ENCODE measurements around the gene CHPT1. TPM values are rescaled to one million over a fixed set of nuclear protein-coding genes. Genes with fewer than 3 reads are reported as not detected.
"Not testable (repeated sequence)": the region's sequence is repeated elsewhere in the genome, so short reads cannot be mapped to it uniquely, and the experiment has no call there.

Gene CHPT1
- total RNA-seq, 2 experiments from 2014 or later = 29.8 to 31.2 TPM

DNA sequence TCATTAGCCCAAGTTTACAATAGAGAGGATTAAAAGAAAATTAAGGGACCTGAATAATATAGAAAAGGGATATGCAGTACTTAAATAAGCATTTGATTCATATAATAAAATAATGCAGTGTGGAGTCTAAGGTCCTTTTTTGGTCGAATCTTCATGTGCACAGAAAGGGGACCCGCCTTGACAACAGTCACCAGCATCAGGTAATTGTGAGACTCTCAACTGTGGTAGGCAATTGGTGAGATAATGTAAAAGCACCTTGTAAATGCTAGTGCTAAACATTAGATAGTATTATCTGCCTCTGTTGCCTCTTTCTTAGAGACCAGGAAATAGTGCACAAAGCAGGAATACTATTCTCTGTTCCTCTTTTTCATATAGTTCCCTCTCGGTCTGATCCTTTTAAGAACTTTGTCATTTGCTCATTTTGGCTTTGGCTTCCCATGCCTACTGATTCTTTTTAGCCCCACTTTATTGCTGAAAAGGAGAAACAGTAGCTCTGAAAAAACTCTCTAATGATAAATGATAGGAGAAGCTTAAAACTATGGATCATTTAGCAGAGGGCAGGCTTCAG, 17.5 kb downstream of the CHPT1 start:
- CTCF ChIA-PET = no interaction called here
- POLR2A ChIA-PET = no interaction called here

DNA sequence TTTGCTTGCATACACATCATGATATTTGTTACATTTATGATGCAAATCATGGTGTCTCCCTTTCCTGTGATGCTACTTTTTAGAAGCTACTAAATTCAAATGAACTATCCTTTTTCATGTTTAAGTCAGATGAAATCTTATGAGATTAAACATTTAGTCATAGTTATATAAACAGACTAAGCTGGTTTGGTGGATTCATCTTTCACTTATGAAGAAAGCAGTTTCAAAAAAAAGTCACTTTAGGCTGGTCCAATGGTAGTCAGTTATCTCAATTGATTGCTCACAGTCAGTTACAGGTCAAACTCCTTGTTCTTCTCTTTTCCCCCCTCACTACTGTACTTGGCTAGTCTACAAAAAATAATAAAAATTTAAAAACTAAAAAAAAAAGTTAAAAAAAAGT, 22.1 kb downstream of the CHPT1 start:
- CTCF ChIA-PET = no interaction called here
- POLR2A ChIA-PET = no interaction called here

DNA sequence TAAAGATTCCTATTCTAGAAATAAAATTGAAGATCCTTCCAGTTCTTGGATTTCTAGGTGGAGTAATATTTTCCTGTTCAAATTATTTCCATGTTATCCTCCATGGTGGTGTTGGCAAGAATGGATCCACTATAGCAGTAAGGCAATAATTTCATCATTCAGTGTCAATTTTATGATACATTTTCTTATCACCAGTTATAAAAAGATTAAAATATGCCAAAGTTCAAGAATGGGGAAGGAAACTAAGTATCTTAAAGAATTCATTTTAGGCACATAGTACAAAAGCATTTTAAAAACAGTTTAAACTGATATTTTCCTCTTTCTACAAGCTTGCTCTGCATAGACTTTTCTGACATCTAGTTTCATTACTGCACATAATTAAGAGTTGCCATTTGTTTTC, 22.7 kb downstream of the CHPT1 start:
- ChIA-PET POLR2A (no interaction called here), CTCF (no interaction called here)

DNA sequence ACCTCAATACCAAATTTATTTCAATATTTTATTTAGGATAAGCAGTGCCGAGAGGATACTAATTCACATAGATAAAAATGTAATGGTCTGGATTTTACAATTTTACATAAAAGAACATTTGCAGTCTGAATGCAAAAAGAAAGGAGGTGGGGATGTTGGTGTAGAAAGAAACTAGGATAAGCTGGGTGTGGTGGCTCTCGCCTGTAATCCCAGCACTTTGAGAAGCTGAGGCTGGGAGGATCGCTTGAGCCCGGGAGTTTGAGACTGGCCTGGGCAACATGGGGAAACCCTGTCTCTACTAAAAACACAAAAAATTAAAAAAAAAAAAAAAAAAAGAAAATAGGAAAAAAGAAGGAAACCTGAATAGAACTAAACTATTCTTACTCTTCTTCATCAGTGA, 25.0 kb downstream of the CHPT1 start:
- CTCF ChIA-PET = interaction anchor here (1.0 kb wide), 1 partner anchor 17 kb away, joined by 3 read pairs; no protein-coding TSS in a partner anchor
- POLR2A ChIA-PET = no interaction called here

DNA sequence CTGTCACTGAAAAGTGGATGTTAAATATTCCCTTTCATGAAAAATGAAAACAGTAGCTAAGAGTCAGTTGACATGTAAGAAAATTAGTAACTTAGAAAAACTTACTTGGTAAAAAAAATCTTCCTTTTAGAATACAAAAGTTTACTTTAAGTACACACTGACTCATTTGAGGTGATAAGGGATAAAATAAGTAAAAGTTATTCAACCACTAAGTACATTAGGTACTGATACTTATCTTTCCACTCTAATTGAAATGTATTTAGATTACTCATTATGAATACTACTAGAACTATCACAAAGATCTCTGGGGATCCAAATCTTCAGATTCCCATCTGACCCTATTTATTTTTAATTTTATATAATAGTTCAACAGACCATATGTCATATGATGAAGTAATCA, 29.7 kb downstream of the CHPT1 start:
- POLR2A ChIA-PET = no interaction called here
- CTCF ChIA-PET = no interaction called here

DNA sequence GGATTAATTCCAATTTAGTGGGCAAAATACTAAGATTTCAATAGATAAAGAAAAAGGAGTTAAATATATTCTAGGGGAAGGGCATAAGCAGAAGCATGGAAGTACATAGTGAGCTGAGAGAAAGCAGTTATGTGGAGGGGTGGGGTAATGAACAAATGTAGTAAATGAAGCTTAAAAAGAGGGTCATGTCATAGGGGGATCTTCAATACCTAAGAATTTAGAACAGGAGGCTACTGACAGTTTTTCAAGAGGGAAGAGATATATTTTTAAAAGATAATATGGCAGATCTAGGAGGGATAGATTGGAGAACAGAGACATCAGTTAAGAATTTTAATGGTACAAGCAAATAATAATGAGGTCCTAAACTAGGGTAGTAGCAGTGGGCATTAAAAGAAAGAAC, 32.4 kb downstream of the CHPT1 start:
- CTCF ChIA-PET = no interaction called here

DNA sequence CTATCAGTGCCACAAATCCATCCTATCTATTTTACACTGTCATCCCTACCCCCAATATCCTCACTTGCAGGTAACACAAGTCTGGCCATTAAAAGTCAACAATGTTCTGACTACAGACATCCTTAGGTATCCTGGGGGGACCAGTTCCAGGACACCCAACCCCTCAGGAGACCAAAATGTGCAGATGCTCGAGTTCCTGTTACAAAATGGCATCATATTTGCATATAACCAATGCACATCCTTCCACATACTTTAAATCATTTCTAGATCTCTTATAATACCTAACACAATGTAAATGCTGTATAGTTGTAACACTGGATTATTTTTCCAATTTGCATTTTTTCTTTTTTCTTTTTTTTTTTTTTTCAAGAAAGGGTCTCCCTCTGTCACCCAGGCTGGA, 34.9 kb downstream of the CHPT1 start:
- ChIA-PET CTCF (interaction anchor here (0.6 kb wide), 1 partner anchor 596 kb away, joined by 3 read pairs; no protein-coding TSS in a partner anchor), POLR2A (no interaction called here)

More for the DNA sequence above, 32.4 kb downstream of the CHPT1 start:
- POLR2A ChIA-PET = interaction anchor here (0.6 kb wide), 1 partner anchor 30 kb away, joined by 4 read pairs; no protein-coding TSS in a partner anchor

DNA sequence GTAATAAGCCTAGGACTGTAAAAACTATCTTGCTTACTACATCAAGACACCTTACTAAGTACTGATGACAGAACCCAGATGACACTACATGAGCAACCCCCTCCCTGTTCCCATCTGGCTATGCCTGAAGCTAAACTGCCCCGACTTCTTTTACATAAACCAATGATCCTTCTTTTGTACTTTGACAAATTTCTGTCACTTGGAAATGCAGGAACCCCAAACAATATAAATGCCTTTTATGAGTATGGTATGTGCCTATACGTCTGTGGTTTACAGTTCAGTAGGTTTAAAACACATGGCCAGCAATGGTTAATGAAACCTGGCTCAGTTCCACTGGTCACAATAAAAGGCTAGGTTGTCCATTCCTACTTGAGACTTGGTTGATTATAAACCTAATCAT, 35.7 kb downstream of the CHPT1 start:
- CTCF ChIA-PET = interaction anchor here (0.6 kb wide), 1 partner anchor 595 kb away, joined by 3 read pairs; no protein-coding TSS in a partner anchor
- POLR2A ChIA-PET = no interaction called here

DNA sequence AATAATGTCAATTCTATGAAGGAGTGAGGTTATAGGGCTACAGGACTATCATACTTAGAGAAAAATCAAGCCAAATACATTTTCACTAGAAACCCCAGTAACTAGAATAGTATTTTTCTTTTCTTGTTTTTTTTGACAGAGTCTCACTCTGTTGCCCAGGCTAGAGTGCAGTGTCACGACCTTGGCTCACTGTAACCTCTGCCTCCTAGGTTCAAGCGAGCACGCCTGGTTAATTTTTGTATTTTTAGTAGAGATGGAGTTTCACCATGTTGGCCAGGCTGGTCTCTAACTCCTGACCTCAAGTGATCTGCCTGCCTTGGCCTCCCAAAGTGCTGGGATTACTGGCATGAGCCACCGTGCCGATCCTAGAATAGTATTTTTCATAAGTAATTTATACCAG, 37.0 kb downstream of the CHPT1 start:
- CTCF ChIA-PET = not testable (repeated sequence)

DNA sequence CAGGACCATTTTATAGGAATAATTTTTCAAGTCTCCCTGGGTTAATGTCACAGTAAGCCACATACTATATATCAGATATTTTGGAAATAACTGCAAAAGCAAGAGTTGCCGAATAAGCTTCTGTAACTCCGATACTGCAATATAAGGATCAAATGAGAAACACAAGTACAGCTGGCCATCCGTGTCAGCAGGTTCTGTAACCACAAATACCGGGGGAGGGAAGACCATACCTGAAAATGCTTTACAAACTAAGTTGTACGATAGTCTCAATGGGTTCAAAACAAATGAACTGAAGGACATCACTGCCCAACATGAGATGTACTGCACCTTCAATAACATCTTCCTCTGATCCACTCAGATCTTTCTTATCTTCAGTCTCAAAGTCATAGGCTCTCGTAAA, 40.0 kb downstream of the CHPT1 start:
- CTCF ChIA-PET = interaction anchor here (0.6 kb wide), 2 partner anchors 16 to 101 kb away, joined by 3 read pairs; no protein-coding TSS in a partner anchor
- POLR2A ChIA-PET = no interaction called here

More for the DNA sequence above, 37.0 kb downstream of the CHPT1 start:
- POLR2A ChIA-PET = not testable (repeated sequence)

DNA sequence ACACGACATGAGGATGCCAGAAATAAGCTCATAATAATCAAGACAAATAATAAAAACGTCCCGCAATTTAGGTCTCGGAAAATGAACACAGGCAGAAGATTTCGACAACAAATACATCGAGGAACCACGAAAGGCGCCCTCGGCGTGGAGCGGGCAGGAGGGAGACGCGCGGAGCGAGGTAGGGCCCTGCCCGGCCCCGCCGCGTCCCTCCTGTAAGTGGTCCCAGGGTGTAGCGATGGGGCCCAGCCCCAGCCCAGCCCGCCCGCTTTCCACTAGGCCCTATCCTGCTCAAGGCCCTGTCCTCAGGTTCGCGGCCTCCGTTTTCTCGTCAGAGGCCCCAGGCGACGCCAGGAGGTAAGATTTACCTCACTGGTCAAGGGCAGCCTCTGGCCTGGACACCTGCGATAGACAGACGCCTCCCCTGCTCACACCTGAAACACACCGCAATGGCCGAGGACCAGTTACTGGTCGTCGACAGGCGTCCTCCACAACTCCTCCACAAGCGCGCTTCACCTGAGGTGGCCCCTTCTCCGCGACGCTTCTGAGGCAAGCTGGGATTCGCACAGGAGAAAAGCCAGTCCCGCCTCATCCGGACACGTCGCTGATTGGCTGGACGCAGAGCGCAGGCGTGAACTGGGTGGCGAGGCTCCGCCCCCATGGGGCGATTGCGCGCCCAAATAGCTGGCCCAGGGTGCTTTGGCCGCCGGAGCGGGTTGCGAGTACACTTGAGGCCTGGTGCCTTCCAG, 41.7 kb downstream of the CHPT1 start, which contains the start of gene SYCP3:
TSS of gene SYCP3 (minus strand) at position 543 of the 746 bp plus-strand sequence. CDS start 1,527 bp downstream, outside the sequence.
- POLR2A ChIA-PET = interaction anchor here (0.6 kb wide), 1 partner anchor 184 kb away, joined by 3 read pairs; no protein-coding TSS in a partner anchor

DNA sequence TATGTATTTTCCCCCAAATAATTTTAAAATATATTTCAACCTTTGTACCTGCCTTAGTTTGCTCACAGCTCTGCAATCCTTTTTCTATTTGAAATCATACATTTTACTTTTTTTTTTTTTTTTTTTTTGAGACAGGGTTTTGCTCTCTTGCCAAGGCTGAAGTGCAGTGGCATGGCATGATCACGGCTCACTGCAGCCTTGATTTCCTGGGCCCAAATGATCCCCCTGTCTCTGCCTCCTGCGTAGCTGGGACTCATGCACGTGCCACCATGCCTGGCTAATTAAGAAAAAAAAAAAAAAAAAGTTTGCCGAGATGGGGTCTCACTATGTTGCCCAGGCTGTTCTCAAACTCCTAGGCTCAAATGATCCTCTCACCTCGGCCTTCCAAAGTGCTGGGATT, 43.1 kb downstream of the CHPT1 start:
- CTCF ChIA-PET = no interaction called here

More for the DNA sequence above, 41.7 kb downstream of the CHPT1 start, which contains the start of gene SYCP3:
- CTCF ChIA-PET = interaction anchor here (0.6 kb wide), 1 partner anchor 87 kb away, joined by 4 read pairs; no protein-coding TSS in a partner anchor

DNA sequence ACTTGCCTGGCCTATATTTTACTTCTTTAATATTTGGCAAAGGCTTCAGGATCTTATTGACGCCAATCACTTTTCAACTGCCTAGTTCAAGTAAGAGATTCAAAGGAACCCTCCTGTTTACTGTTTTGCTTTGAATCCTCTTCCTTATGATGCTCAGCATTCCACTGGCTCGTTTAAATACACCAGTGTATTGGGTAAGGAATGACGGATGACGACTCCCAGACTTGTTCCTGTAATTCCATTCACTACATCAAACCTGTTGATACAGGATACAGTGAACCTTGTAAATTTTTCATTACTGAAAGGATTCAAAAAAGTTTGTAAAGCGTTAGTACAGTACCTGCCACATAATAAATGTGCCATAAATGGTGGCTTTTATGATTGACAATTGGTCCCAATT, 43.5 kb downstream of the CHPT1 start:
- CTCF ChIA-PET = no interaction called here
- POLR2A ChIA-PET = no interaction called here

More for the DNA sequence above, 43.1 kb downstream of the CHPT1 start:
- POLR2A ChIA-PET = no interaction called here

DNA sequence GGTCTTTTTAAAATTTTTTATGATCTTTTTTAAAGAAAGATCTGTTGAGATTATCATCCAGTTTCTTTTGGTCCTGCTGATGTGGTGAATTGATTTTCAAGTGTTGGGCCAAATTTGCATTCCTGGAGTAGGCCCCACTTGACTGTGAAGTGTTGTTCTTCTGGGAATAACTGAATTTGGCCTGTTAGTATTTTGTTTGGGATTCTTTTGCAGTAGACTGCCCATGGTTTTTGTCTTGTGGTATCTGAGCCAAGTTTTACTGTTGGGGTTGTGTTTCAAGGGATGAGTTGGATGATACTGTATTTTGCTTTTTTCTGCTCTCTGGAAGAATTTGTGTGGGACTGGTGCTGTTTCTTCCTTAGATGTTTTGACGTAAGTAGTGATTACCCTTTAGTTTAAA, 45.8 kb downstream of the CHPT1 start:
- POLR2A ChIA-PET = no interaction called here

DNA sequence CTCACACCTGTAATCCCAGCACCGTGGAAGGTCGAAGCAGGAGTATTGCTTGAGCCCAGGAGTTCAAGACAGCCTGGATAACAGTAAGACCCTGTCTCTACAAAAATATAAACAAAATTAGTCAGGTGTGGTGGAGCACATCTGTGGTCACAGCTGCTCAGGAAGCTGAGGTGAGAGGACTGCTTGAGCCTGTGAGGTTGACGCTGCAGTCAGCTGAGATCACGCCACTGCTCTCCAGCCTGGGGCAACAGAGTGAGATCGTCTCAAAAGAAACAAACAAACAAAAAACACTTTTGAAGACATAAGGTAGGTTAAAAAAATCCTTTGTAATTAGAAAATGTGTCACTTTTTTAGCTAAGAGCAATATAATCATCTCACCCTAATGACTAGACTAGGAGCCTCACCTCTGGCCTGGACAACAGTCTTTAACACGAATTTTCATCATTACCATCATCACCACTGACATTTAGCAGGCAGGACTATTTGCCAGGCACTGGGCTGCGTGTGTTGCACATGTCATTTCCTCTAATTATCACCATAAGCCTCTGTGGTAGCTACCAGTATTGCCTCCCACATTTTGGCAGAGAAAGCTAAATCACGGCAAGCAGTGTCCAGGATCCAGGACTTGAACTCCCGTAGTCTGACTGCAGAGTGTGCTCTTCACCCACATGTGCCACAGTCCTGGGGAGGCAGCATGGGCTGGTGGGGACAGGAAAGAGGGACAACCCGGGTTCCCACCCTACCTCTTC, 46.5 kb downstream of the CHPT1 start:
- CTCF ChIA-PET = no interaction called here
- POLR2A ChIA-PET = interaction anchor here (0.5 kb wide), 1 partner anchor 173 kb away, joined by 4 read pairs; no protein-coding TSS in a partner anchor

More for the DNA sequence above, 45.8 kb downstream of the CHPT1 start:
- CTCF ChIA-PET = no interaction called here

DNA sequence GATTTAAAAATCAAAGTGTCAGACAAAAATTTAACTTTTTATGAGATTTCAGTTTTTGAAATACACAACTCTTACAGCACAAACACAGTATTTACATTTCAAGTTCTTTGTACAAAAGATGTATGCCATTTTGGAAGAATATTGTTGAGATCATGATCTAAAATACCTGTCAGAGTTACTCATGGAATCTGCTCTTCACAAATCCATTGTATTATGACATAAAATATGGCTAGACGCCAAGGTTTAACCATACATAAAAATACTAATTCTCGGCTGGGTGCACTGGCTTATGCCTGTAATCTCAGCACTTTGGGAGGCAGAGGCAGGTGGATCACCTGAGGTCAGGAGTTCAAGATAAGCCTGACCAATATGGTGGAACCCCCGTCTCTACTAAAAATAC, 48.0 kb downstream of the CHPT1 start:
- CTCF ChIA-PET = no interaction called here
- POLR2A ChIA-PET = no interaction called here

DNA sequence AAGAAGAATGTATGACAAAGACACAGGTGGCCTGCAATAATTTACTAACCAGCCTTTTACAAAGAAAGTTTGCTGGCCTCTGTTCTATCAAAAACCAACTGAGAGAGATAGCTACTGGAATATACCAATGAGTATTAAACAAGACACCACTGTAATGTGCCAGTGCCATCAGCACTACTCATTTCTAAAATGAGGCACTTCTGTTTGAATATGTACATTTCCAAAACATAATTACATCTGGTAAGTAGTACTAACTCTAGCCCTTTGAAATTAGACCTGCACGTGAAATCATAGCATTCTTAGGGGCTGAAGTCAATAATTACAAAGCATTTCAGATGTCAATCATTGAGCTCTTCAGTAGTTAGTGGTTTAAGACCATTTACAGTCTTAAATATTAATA, 48.8 kb downstream of the CHPT1 start:
- ChIA-PET POLR2A (no interaction called here), CTCF (interaction anchor here (0.7 kb wide), 1 partner anchor 336 kb away, joined by 3 read pairs; no protein-coding TSS in a partner anchor)

DNA sequence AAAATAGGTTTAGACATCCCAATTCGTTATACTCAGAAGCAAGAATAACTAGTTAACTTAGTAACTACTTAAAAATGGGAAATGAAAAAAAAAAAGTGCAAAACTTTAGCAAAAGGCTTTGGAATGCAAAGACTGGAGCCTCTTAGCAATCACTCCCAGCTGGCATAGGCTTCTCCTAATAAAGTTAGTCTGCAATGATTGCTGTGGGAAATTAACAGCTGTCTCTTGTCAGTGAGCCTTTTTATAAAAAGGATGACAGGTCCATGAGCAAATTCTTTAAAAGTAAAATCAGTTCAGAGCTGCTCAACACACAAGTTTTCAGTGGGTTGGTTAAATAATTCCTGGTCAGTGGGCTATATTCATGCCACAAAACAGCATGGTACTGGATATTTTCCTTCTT, 49.2 kb downstream of the CHPT1 start:
- POLR2A ChIA-PET = no interaction called here
- CTCF ChIA-PET = interaction anchor here (0.7 kb wide), 1 partner anchor 336 kb away, joined by 3 read pairs; no protein-coding TSS in a partner anchor

DNA sequence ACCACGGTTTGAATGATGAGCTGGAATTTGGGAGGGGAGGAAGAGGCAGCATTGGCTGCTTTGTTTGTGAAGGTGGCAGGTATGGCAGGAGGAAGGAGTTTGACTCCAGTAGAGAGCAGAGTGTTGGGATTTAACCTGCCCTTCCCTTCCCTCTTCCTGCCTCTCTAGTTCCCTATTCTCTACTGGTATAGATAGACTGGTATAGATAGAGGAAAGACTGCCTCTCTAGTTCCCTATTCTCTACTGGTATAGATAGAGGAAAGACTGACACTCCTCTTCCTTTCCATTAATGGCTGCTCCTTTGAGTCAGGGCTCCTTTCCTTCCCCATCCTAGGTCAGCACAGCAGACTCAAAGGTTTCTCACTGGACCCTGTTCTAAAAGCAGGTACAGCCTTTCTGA, 50.3 kb downstream of the CHPT1 start:
- POLR2A ChIA-PET = no interaction called here
- CTCF ChIA-PET = no interaction called here

DNA sequence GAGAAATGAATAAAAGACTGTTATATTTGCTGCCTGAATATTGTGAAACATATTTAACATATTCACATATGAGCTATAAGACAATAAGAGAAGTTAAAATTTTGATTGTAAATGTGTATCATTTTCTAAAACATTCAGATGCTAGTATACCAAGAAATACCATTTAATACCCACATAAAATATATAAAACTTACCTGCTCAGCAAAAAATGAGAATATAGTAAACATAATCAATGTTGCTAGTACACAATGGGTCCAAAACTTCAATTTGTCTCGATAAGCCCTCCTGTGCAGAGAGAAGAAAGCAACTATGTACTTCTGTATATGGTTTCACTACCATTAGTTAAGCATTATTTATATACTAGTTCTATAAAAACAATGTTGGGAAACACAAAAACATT, 51.5 kb downstream of the CHPT1 start:
- ChIA-PET POLR2A (interaction anchor here (0.6 kb wide), 1 partner anchor 114 kb away, joined by 8 read pairs; no protein-coding TSS in a partner anchor), CTCF (no interaction called here)

All from activated CD8-positive, alpha-beta memory T cell treated with anti-CD3 and anti-CD28 coated beads for 36 hours (primary cell).